HEK293 (cell line): ENCODE data around the gene ZNF444.

Experiments used
- CTCF ChIA-PET: fragments of 350-600 bp; formaldehyde crosslinking; extraction: SDS; loops from one replicate; lab custom pipeline; 2021; ENCODE audit warnings: antibody characterized with exemption; lab: Yijun Ruan, JAX
- POLR2A ChIA-PET: fragments of 300-600 bp; formaldehyde crosslinking; extraction: SDS; loops from one replicate; lab custom pipeline; 2020; ENCODE audit warnings: antibody characterized with exemption, inconsistent platforms; lab: Yijun Ruan, JAX
- H3K27ac ChIP-seq: fragments of 200-500 bp; sonication (Bioruptor generic); 2 replicates; pipeline ENCODE4 v1.5.1; 2014; ENCODE audit warnings: low read depth, low read length, control low read depth, inconsistent platforms; ENCODE audit errors: extremely low read depth
- H3K36me3 ChIP-seq, 2 experiments: fragments of 200-500 bp in 1 of 2; sonication (Bioruptor generic) in 1 of 2; 1 replicate in 1 of 2; 2 replicates in 1 of 2; pipeline ENCODE4 v1.5.1; 2014 to 2017; ENCODE audit warnings: inconsistent platforms in 2 of 2, low read length in 2 of 2; ENCODE audit not compliant: control insufficient read depth in 2 of 2, insufficient read depth in 1 of 2
- H3K4me1 ChIP-seq: fragments of 200-500 bp; sonication (Bioruptor generic); 2 replicates; pipeline ENCODE4 v1.5.1; 2014; ENCODE audit warnings: mild to moderate bottlenecking, low read length, inconsistent platforms; ENCODE audit not compliant: control insufficient read depth, insufficient read depth
- H3K4me3 ChIP-seq: 2 replicates; pipeline ENCODE4 v1.5.1; 2011; ENCODE audit warnings: low read depth, mild to moderate bottlenecking, control low read depth, low read length, moderate library complexity
- H3K9me3 ChIP-seq: fragments of 200-500 bp; sonication (Bioruptor generic); 2 replicates; pipeline ENCODE4 v1.5.1; 2014; ENCODE audit warnings: low read depth, low read length, inconsistent platforms; ENCODE audit not compliant: control insufficient read depth, insufficient read depth
- BCL11B ChIP-seq: fragments of 450-650 bp; formaldehyde crosslinking; IDR thresholded peaks from 2 replicates; pipeline ENCODE4 v1.5.1; 2016; ENCODE audit warnings: low read depth, missing biosample characterization, missing genetic modification characterization
- CTCF ChIP-seq: fragments of 450-650 bp; formaldehyde crosslinking; IDR thresholded peaks from 2 replicates; pipeline ENCODE4 v1.5.1; 2016; ENCODE audit warnings: missing biosample characterization, missing genetic modification characterization
- GLIS2 ChIP-seq: fragments of 450-650 bp; formaldehyde crosslinking; IDR thresholded peaks from 2 replicates; pipeline ENCODE4 v1.5.1; 2016; ENCODE audit warnings: missing biosample characterization, missing genetic modification characterization
- OVOL3 ChIP-seq: fragments of 450-650 bp; formaldehyde crosslinking; IDR thresholded peaks from 2 replicates; pipeline ENCODE4 v1.5.1; 2016; ENCODE audit warnings: missing biosample characterization, missing genetic modification characterization
- REST ChIP-seq: fragments of 450-650 bp; formaldehyde crosslinking; IDR thresholded peaks from 2 replicates; pipeline ENCODE4 v1.5.1; 2016; ENCODE audit warnings: missing biosample characterization, missing genetic modification characterization
- ZEB2 ChIP-seq: fragments of 450-650 bp; formaldehyde crosslinking; IDR thresholded peaks from 2 replicates; pipeline ENCODE4 v1.5.1; 2016; ENCODE audit warnings: missing biosample characterization, missing genetic modification characterization
- ZNF16 ChIP-seq: fragments of 450-650 bp; formaldehyde crosslinking; IDR thresholded peaks from 2 replicates; pipeline ENCODE4 v1.5.1; 2016; ENCODE audit warnings: low read depth, missing biosample characterization, missing genetic modification characterization
- ZNF23 ChIP-seq: fragments of 450-650 bp; formaldehyde crosslinking; IDR thresholded peaks from 2 replicates; pipeline ENCODE4 v1.5.1; 2016; ENCODE audit warnings: missing biosample characterization, missing genetic modification characterization, borderline replicate concordance
- ZNF266 ChIP-seq: fragments of 450-650 bp; formaldehyde crosslinking; IDR thresholded peaks from 2 replicates; pipeline ENCODE4 v1.5.1; 2016; ENCODE audit warnings: missing biosample characterization, missing genetic modification characterization, low read depth
- ZNF341 ChIP-seq: fragments of 450-650 bp; formaldehyde crosslinking; IDR thresholded peaks from 2 replicates; pipeline ENCODE4; 2016; ENCODE audit warnings: low read depth, missing biosample characterization, missing genetic modification characterization
- ZNF510 ChIP-seq: fragments of 450-650 bp; formaldehyde crosslinking; IDR thresholded peaks from 2 replicates; pipeline ENCODE4 v1.5.1; 2018; ENCODE audit warnings: mild to moderate bottlenecking, missing genetic modification characterization, missing biosample characterization; ENCODE audit not compliant: insufficient replicate concordance
- ZNF626 ChIP-seq: fragments of 450-650 bp; sonication (Bioruptor Pico); formaldehyde crosslinking; IDR thresholded peaks from 2 replicates; pipeline ENCODE4 v1.5.1; 2018; ENCODE audit warnings: missing biosample characterization, missing genetic modification characterization, inconsistent platforms
- ZNF629 ChIP-seq: fragments of 450-650 bp; formaldehyde crosslinking; IDR thresholded peaks from 2 replicates; pipeline ENCODE4 v1.5.1; 2017; ENCODE audit warnings: missing biosample characterization, missing genetic modification characterization
- ZNF670 ChIP-seq: fragments of 450-650 bp; formaldehyde crosslinking; IDR thresholded peaks from 2 replicates; pipeline ENCODE4 v1.5.1; 2016; ENCODE audit warnings: missing biosample characterization, missing genetic modification characterization, low read depth
- ZNF76 ChIP-seq: fragments of 450-650 bp; formaldehyde crosslinking; IDR thresholded peaks from 2 replicates; pipeline ENCODE4; 2016; ENCODE audit warnings: low read depth, missing biosample characterization, missing genetic modification characterization, borderline replicate concordance
- ZNF791 ChIP-seq: fragments of 450-650 bp; formaldehyde crosslinking; IDR thresholded peaks from 2 replicates; pipeline ENCODE4 v1.5.1; 2016; ENCODE audit warnings: missing biosample characterization, missing genetic modification characterization
- ZXDB ChIP-seq: fragments of 450-650 bp; formaldehyde crosslinking; IDR thresholded peaks from 2 replicates; pipeline ENCODE4 v1.5.1; 2016; ENCODE audit warnings: missing biosample characterization, missing genetic modification characterization
- TF ChIP-seq, protein P1 (sequence below): fragments of 450-650 bp; formaldehyde crosslinking; IDR thresholded peaks from 2 replicates; pipeline ENCODE4 v1.5.1; 2016; ENCODE audit warnings: missing biosample characterization, missing genetic modification characterization
- TF ChIP-seq, protein P2 (sequence below): fragments of 450-650 bp; formaldehyde crosslinking; IDR thresholded peaks from 2 replicates; pipeline ENCODE4 v1.5.1; 2016; ENCODE audit warnings: missing biosample characterization, missing genetic modification characterization
- TF ChIP-seq, protein P3 (sequence below): fragments of 450-650 bp; formaldehyde crosslinking; IDR thresholded peaks from 2 replicates; pipeline ENCODE4 v1.5.1; 2017; ENCODE audit warnings: missing biosample characterization, missing genetic modification characterization
- TF ChIP-seq, protein P4 (sequence below): sonication (generic); formaldehyde crosslinking; IDR thresholded peaks from 2 replicates; pipeline ENCODE4 v1.8.1; 2022; ENCODE audit warnings: mild to moderate bottlenecking, moderate library complexity, missing genetic modification reagents

Gene ZNF444

GRCh38 chr19:56121180-56122167 is 19.6 kb upstream of the ZNF444 start, which contains the start of gene ZNF787:
Gene ZNF787, minus strand, starts transcription at chr19:56121295. Its CDS starts 18,078 bp downstream, at chr19:56103217.
- ChIA-PET CTCF (interaction anchor here (0.7 to 1.7 kb wide), 4 partner anchors 16 to 496 kb away, joined by 3 to 9 read pairs (median 4); no protein-coding TSS in a partner anchor), POLR2A (interaction anchor here (0.6 to 1.5 kb wide), 13 partner anchors 13 to 282 kb away, joined by 3 to 26 read pairs (median 3); partner anchors contain the start of genes ZNF444 and ZSCAN5A)
- H3K27ac ChIP-seq, result peak within 1 kb of the TSS; percentile 94
- peak within 1 kb of the TSS; percentile 74 for H3K4me3 ChIP-seq
- H3K4me1 ChIP-seq, result peaks cover 3% of the 10 kb centered on the region
- H3K9me3 ChIP-seq, result no peaks in the 10 kb centered on the region
- peaks cover 0 to 23% of the 10 kb centered on the region in 2 experiments; a peak in 1 of 3 replicates for H3K36me3 ChIP-seq
- peak; percentile 60 for TF ChIP-seq ZNF341
- TF ChIP-seq ZNF76 (tag by site-specific recombination), result peak; percentile 82
- peak; percentile 87 for TF ChIP-seq ZEB2
- TF ChIP-seq, protein P1, sequence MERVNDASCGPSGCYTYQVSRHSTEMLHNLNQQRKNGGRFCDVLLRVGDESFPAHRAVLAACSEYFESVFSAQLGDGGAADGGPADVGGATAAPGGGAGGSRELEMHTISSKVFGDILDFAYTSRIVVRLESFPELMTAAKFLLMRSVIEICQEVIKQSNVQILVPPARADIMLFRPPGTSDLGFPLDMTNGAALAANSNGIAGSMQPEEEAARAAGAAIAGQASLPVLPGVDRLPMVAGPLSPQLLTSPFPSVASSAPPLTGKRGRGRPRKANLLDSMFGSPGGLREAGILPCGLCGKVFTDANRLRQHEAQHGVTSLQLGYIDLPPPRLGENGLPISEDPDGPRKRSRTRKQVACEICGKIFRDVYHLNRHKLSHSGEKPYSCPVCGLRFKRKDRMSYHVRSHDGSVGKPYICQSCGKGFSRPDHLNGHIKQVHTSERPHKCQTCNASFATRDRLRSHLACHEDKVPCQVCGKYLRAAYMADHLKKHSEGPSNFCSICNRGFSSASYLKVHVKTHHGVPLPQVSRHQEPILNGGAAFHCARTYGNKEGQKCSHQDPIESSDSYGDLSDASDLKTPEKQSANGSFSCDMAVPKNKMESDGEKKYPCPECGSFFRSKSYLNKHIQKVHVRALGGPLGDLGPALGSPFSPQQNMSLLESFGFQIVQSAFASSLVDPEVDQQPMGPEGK (tag by site-specific recombination), result peak; percentile 100
- TF ChIP-seq, protein P2, sequence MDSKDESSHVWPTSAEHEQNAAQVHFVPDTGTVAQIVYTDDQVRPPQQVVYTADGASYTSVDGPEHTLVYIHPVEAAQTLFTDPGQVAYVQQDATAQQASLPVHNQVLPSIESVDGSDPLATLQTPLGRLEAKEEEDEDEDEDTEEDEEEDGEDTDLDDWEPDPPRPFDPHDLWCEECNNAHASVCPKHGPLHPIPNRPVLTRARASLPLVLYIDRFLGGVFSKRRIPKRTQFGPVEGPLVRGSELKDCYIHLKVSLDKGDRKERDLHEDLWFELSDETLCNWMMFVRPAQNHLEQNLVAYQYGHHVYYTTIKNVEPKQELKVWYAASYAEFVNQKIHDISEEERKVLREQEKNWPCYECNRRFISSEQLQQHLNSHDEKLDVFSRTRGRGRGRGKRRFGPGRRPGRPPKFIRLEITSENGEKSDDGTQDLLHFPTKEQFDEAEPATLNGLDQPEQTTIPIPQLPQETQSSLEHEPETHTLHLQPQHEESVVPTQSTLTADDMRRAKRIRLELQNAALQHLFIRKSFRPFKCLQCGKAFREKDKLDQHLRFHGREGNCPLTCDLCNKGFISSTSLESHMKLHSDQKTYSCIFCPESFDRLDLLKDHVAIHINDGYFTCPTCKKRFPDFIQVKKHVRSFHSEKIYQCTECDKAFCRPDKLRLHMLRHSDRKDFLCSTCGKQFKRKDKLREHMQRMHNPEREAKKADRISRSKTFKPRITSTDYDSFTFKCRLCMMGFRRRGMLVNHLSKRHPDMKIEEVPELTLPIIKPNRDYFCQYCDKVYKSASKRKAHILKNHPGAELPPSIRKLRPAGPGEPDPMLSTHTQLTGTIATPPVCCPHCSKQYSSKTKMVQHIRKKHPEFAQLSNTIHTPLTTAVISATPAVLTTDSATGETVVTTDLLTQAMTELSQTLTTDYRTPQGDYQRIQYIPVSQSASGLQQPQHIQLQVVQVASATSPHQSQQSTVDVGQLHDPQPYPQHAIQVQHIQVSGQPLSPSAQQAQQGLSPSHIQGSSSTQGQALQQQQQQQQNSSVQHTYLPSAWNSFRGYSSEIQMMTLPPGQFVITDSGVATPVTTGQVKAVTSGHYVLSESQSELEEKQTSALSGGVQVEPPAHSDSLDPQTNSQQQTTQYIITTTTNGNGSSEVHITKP (tag by site-specific recombination), result peak; percentile 28; the same call in 1 of the 2 replicates
- TF ChIP-seq CTCF (tag by site-specific recombination), result 0 out of 2 replicates have a peak, but pooled peaks have one; percentile 7
- peak; percentile 90 for TF ChIP-seq ZXDB
- TF ChIP-seq GLIS2 (tag by site-specific recombination), result peak; percentile 96
- TF ChIP-seq, protein P3, sequence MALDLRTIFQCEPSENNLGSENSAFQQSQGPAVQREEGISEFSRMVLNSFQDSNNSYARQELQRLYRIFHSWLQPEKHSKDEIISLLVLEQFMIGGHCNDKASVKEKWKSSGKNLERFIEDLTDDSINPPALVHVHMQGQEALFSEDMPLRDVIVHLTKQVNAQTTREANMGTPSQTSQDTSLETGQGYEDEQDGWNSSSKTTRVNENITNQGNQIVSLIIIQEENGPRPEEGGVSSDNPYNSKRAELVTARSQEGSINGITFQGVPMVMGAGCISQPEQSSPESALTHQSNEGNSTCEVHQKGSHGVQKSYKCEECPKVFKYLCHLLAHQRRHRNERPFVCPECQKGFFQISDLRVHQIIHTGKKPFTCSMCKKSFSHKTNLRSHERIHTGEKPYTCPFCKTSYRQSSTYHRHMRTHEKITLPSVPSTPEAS (tag by site-specific recombination), result no peak
- no peak for TF ChIP-seq ZNF626 (tag by site-specific recombination)
- TF ChIP-seq, protein P4, sequence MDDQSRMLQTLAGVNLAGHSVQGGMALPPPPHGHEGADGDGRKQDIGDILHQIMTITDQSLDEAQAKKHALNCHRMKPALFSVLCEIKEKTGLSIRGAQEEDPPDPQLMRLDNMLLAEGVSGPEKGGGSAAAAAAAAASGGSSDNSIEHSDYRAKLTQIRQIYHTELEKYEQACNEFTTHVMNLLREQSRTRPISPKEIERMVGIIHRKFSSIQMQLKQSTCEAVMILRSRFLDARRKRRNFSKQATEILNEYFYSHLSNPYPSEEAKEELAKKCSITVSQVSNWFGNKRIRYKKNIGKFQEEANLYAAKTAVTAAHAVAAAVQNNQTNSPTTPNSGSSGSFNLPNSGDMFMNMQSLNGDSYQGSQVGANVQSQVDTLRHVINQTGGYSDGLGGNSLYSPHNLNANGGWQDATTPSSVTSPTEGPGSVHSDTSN (CRISPR knock-in tag), result no peak
- no peak for TF ChIP-seq ZNF510 (tag by site-specific recombination)
- TF ChIP-seq ZNF16, result no peak
- TF ChIP-seq OVOL3 (tag by site-specific recombination), result peak; percentile 65; the same call in 1 of the 2 replicates
- TF ChIP-seq ZNF23 (tag by site-specific recombination), result no peak
- peak; percentile 96 for TF ChIP-seq BCL11B (tag by site-specific recombination)
- TF ChIP-seq ZNF791 (tag by site-specific recombination), result no peak
- TF ChIP-seq ZNF629 (tag by site-specific recombination), result peak; percentile 70
- no peak for TF ChIP-seq ZNF266 (tag by site-specific recombination)
- no peak for TF ChIP-seq ZNF670 (tag by site-specific recombination)
- TF ChIP-seq REST (tag by site-specific recombination), result no peak
